Measurements from ENCODE around the gene REEP3.

Gene REEP3

GRCh38 chr10:63505562-63505961, 15.6 kb upstream of the REEP3 start:
- in situ Hi-C loops (cut with MboI; ENCODE audit: low sequenced_read_pairs) = no loop called here

GRCh38 chr10:63506554-63506953, 14.6 kb upstream of the REEP3 start:
- in situ Hi-C loops (cut with MboI; ENCODE audit: low sequenced_read_pairs) = no loop called here

GRCh38 chr10:63515002-63515763, 6.0 kb upstream of the REEP3 start:
- in situ Hi-C loops (cut with MboI; ENCODE audit: low sequenced_read_pairs) = no loop called here

GRCh38 chr10:63516207-63516606, 5.0 kb upstream of the REEP3 start:
- in situ Hi-C loops (cut with MboI; ENCODE audit: low sequenced_read_pairs) = no loop called here

GRCh38 chr10:63518690-63519288, 2.4 kb upstream of the REEP3 start:
- in situ Hi-C loops (cut with MboI; ENCODE audit: low sequenced_read_pairs) = no loop called here

GRCh38 chr10:63521416-63522276, 445 bp downstream of the REEP3 start:
- in situ Hi-C loops (cut with MboI; ENCODE audit: low sequenced_read_pairs) = no loop called here

- in situ Hi-C loops (cut with MboI; ENCODE audit: low sequenced_read_pairs) = no loop called here
These were observed 1.1 kb downstream of the REEP3 start for GRCh38 chr10:63522277-63522687.

- in situ Hi-C loops (cut with MboI; ENCODE audit: low sequenced_read_pairs) = no loop called here
These were observed 1.8 kb downstream of the REEP3 start for GRCh38 chr10:63522995-63523394.

- in situ Hi-C loops (cut with MboI; ENCODE audit: low sequenced_read_pairs) = no loop called here
These were observed 3.8 kb downstream of the REEP3 start for GRCh38 chr10:63525021-63525420.

GRCh38 chr10:63527401-63527800, 6.2 kb downstream of the REEP3 start:
- in situ Hi-C loops (cut with MboI; ENCODE audit: low sequenced_read_pairs) = no loop called here

- in situ Hi-C loops (cut with MboI; ENCODE audit: low sequenced_read_pairs) = no loop called here
These were observed 7.0 kb downstream of the REEP3 start for GRCh38 chr10:63528084-63528744.

GRCh38 chr10:63530409-63530808, 9.2 kb downstream of the REEP3 start:
- in situ Hi-C loops (cut with MboI; ENCODE audit: low sequenced_read_pairs) = no loop called here

GRCh38 chr10:63534723-63535122, 13.5 kb downstream of the REEP3 start:
- in situ Hi-C loops (cut with MboI; ENCODE audit: low sequenced_read_pairs) = no loop called here

- in situ Hi-C loops (cut with MboI; ENCODE audit: low sequenced_read_pairs) = no loop called here
These were observed 15.5 kb downstream of the REEP3 start for GRCh38 chr10:63536698-63537097.

- in situ Hi-C loops (cut with MboI; ENCODE audit: low sequenced_read_pairs) = no loop called here
These were observed 16.3 kb downstream of the REEP3 start for GRCh38 chr10:63537536-63537935.

- in situ Hi-C loops (cut with MboI; ENCODE audit: low sequenced_read_pairs) = no loop called here
These were observed 18.2 kb downstream of the REEP3 start for GRCh38 chr10:63539377-63539776.

GRCh38 chr10:63539994-63540393, 18.8 kb downstream of the REEP3 start:
- in situ Hi-C loops (cut with MboI; ENCODE audit: low sequenced_read_pairs) = no loop called here

- in situ Hi-C loops (cut with MboI; ENCODE audit: low sequenced_read_pairs) = no loop called here
These were observed 21.8 kb downstream of the REEP3 start for GRCh38 chr10:63542835-63543575.

GRCh38 chr10:63543576-63543962, 22.4 kb downstream of the REEP3 start:
- in situ Hi-C loops (cut with MboI; ENCODE audit: low sequenced_read_pairs) = no loop called here

- in situ Hi-C loops (cut with MboI; ENCODE audit: low sequenced_read_pairs) = no loop called here
These were observed 23.2 kb downstream of the REEP3 start for GRCh38 chr10:63544418-63544817.

Data from hTERT RPE-1 (cell line).